ENCODE data around the gene CD38. TPM values are rescaled to one million over a fixed set of nuclear protein-coding genes. Genes with fewer than 3 reads are reported as not detected.

The CD38 gene
- total RNA-seq, 1 experiment from 2014 or later, result not detected

GRCh38 chr4:15755321-15756155 lies 22.6 kb upstream of the CD38 start:
- H3K9ac ChIP-seq (ENCODE audit: low read length), result no peak overlapping the region
- ATAC-seq (no peak), DNase-seq (ENCODE audit: low read depth, low spot score) (no peak)
- H4K20me1 ChIP-seq (ENCODE audit: insufficient read depth), result no peaks in the 10 kb centered on the region
- no peaks in the 10 kb centered on the region for H3K79me2 ChIP-seq (ENCODE audit: insufficient read depth, low read length)
- H3K9me3 ChIP-seq (ENCODE audit: control insufficient read depth in 1 of 2, insufficient read depth in 1 of 2, low read depth in 1 of 2, low read length in 2 of 2), result no peaks in the 10 kb centered on the region
- H3K4me1 ChIP-seq (ENCODE audit: control insufficient read depth in 1 of 2, insufficient read depth in 2 of 2, low read length in 2 of 2), result peaks cover 3 to 17% of the 10 kb centered on the region in 2 experiments; a peak in 3 of 4 replicates
- H2AFZ ChIP-seq (ENCODE audit: low read depth, low read length, poor library complexity, severe bottlenecking), result peak overlapping the region; percentile 84
- no peaks in the 10 kb centered on the region for H3K36me3 ChIP-seq (ENCODE audit: control insufficient read depth in 1 of 2, insufficient read depth in 2 of 2, low read length in 2 of 2)
- POLR2A ChIA-PET, result no interaction called here
- RAD21 ChIA-PET (ENCODE audit: low non-redundant PET in 1 of 2, low total read pairs in 2 of 2, uncharacterized antibody in 2 of 2, unreplicated experiment in 2 of 2), result no interaction called here
- TF ChIP-seq FOSL1 (IDR thresholded peaks at IDR 0.05; ENCODE audit: low read depth) (no peak), SIN3A (IDR thresholded peaks at IDR 0.05; ENCODE audit: low read depth) (no peak), ZFX (IDR thresholded peaks at IDR 0.05) (no peak), POLR2AphosphoS5 (IDR thresholded peaks at IDR 0.05; ENCODE audit: low read depth, low read length) (no peak), CBX3 (IDR thresholded peaks at IDR 0.05; ENCODE audit: low read depth) (no peak), RAD21 (IDR thresholded peaks at IDR 0.05; ENCODE audit: low read depth) (no peak), EZH2 (IDR thresholded peaks at IDR 0.05) (no peak), SP1 (IDR thresholded peaks at IDR 0.05; ENCODE audit: low read depth) (no peak)
- H3K9me2 ChIP-seq (ENCODE audit: insufficient read depth), result no peaks in the 10 kb centered on the region
- H3K27me3 ChIP-seq (ENCODE audit: insufficient read depth, low read length), result no peaks in the 10 kb centered on the region
- no peak overlapping the region for H3K4me3 ChIP-seq (replicated peaks in 1 of 2; ENCODE audit: low read depth in 1 of 2, low read length in 2 of 2)
- no peak overlapping the region for H3K27ac ChIP-seq (ENCODE audit: low read depth, low read length)
- H3K4me2 ChIP-seq (ENCODE audit: low read length), result peak overlapping the region; percentile 1; the same call in 1 of the 2 replicates
- intact Hi-C loops (cut with micrococcal nuclease), result no loop called here
- CTCF ChIA-PET, result interaction anchor here (1.1 to 1.8 kb wide), 3 partner anchors 12 to 50 kb away, joined by 3 to 8 read pairs (median 3); no protein-coding TSS in a partner anchor
- BruUV-seq (replicated peaks), result no TSS peak

- no TSS peak for BruUV-seq (replicated peaks)
- H3K4me1 ChIP-seq (ENCODE audit: control insufficient read depth in 1 of 2, insufficient read depth in 2 of 2, low read length in 2 of 2), result peaks cover 3 to 17% of the 10 kb centered on the region in 2 experiments; a peak in 3 of 4 replicates
Observed at GRCh38 chr4:15756361-15756861, 21.7 kb upstream of the CD38 start.

More at GRCh38 chr4:15756361-15756861, 21.7 kb upstream of the CD38 start:
- peak overlapping the region; percentile 84 for H2AFZ ChIP-seq (ENCODE audit: low read depth, low read length, poor library complexity, severe bottlenecking)
- ChIA-PET POLR2A (no interaction called here), CTCF (interaction anchor here (1.0 to 1.8 kb wide), 5 partner anchors 9 to 49 kb away, joined by 3 to 8 read pairs (median 3); no protein-coding TSS in a partner anchor), RAD21 (ENCODE audit: low non-redundant PET in 1 of 2, low total read pairs in 2 of 2, uncharacterized antibody in 2 of 2, unreplicated experiment in 2 of 2) (no interaction called here)
- no peaks in the 10 kb centered on the region for H3K79me2 ChIP-seq (ENCODE audit: insufficient read depth, low read length)
- peak overlapping the region; percentile 40 for H3K4me2 ChIP-seq (ENCODE audit: low read length)
- DNase-seq (ENCODE audit: low read depth, low spot score) (peak; percentile 26), ATAC-seq (peak; percentile 99)
- H3K9me3 ChIP-seq (ENCODE audit: control insufficient read depth in 1 of 2, insufficient read depth in 1 of 2, low read depth in 1 of 2, low read length in 2 of 2), result no peaks in the 10 kb centered on the region
- H3K9ac ChIP-seq (ENCODE audit: low read length), result no peak overlapping the region
- H4K20me1 ChIP-seq (ENCODE audit: insufficient read depth), result no peaks in the 10 kb centered on the region
- no peak overlapping the region for H3K4me3 ChIP-seq (replicated peaks in 1 of 2; ENCODE audit: low read depth in 1 of 2, low read length in 2 of 2)
- H3K27me3 ChIP-seq (ENCODE audit: insufficient read depth, low read length), result no peaks in the 10 kb centered on the region
- no peaks in the 10 kb centered on the region for H3K36me3 ChIP-seq (ENCODE audit: control insufficient read depth in 1 of 2, insufficient read depth in 2 of 2, low read length in 2 of 2)
- H3K9me2 ChIP-seq (ENCODE audit: insufficient read depth), result no peaks in the 10 kb centered on the region
- TF ChIP-seq YY1 (IDR thresholded peaks at IDR 0.05; ENCODE audit: extremely low read depth, insufficient replicate concordance, low read depth, low read length), result peak; percentile 36
- no peak for TF ChIP-seq ZNF274 (IDR thresholded peaks at IDR 0.05; ENCODE audit: low read depth, low read length)
- TF ChIP-seq EZH2 (IDR thresholded peaks at IDR 0.05), result no peak
- TF ChIP-seq RAD21 (IDR thresholded peaks at IDR 0.05; ENCODE audit: low read depth), result peak; percentile 27; the same call in 1 of the 2 replicates
- peak; percentile 15 to 74 (median 68); a peak in 4 of 6 replicates for TF ChIP-seq CTCF (IDR thresholded peaks at IDR 0.05 in 2 of 3, conservative IDR thresholded peaks at IDR 0.05 in 1 of 3; ENCODE audit: borderline replicate concordance in 1 of 3, insufficient read depth in 1 of 3, low read depth in 2 of 3, low read length in 2 of 3)
- H3K27ac ChIP-seq (ENCODE audit: low read depth, low read length), result no peak overlapping the region
- intact Hi-C loops (cut with micrococcal nuclease), result no loop called here

All from HCT116 (cell line).